Testis (tissue), 3 donors: ENCODE measurements around the gene RAD21L1. TPM values are rescaled to one million over a fixed set of nuclear protein-coding genes. Genes with fewer than 3 reads are reported as not detected.

Experiments used
- DNase-seq: peaks from one replicate; pipeline ENCODE4 v3.0.0-alpha.2; 2019
- H3K27ac ChIP-seq, 2 donors: fragments of 200-600 bp; sonication (generic); one replicate each; pipeline ENCODE4 v1.5.1; 2019
- H3K27me3 ChIP-seq: fragments of 200-600 bp; sonication (generic); one replicate; pipeline ENCODE4 v1.5.1; 2019
- H3K36me3 ChIP-seq: fragments of 200-600 bp; sonication (generic); one replicate; pipeline ENCODE4 v1.5.1; 2017; ENCODE audit warnings: low read depth; ENCODE audit errors: missing control alignments
- H3K4me1 ChIP-seq: fragments of 200-600 bp; sonication (generic); one replicate; pipeline ENCODE4 v1.5.1; 2019
- H3K4me3 ChIP-seq, 2 donors: fragments of 200-600 bp; sonication (generic); one replicate each; pipeline ENCODE4 v1.5.1; 2017 to 2019
- H3K9me3 ChIP-seq: fragments of 200-600 bp; sonication (generic); one replicate; pipeline ENCODE4 v1.5.1; 2017
- CTCF ChIP-seq, 3 experiments: fragments of 450-650 bp in 2 of 3; fragments of 200-600 bp in 1 of 3; sonication (generic) in 1 of 3; IDR thresholded peaks; one replicate each; pipeline ENCODE4 v1.5.1; 2016 to 2019; ENCODE audit warnings: antibody characterized with exemption in 3 of 3, mild to moderate bottlenecking in 2 of 3, moderate library complexity in 1 of 3
- POLR2A ChIP-seq: fragments of 450-650 bp; IDR thresholded peaks from one replicate; pipeline ENCODE4 v1.6.1; 2017; ENCODE audit warnings: antibody characterized with exemption, mild to moderate bottlenecking, moderate library complexity
- WGBS, 2 donors: methylation state at CpG; one replicate each; pipeline ENCODE4 v1.1.5; 2018; 5-methylcytosine and 5-hydroxymethylcytosine counted together
- intact Hi-C: fragments of 100-400 bp; cut with DNase I; formaldehyde crosslinking; loops from one replicate; pipeline ENCODE4 v1.15.1; 2023; ENCODE audit warnings: low total_unique reads
- polyA plus RNA-seq: library from polyadenylated mRNA; stranded (reverse); fragments of 350-450 nt; fragmentation: Illumina TruSeq; extraction: RNeasy Lipid Tissue Mini Kit (QIAGEN cat#74804); gene quantifications from one replicate; pipeline ENCODE4 v1.2.3, GENCODE V29; 2014; ENCODE audit warnings: low read depth, low replicate concordance; ENCODE audit not compliant: insufficient read depth
- total RNA-seq, 2 donors: library from RNA; depleted of rRNA; stranded (reverse); fragments of >200 nt; gene quantifications; one replicate each; pipeline ENCODE4 v1.2.3, GENCODE V29; 2016

Gene RAD21L1
- total and polyA plus RNA-seq, 3 donors from 2014 or later, result 7.5 to 13.7 (median 12.1) TPM

DNA sequence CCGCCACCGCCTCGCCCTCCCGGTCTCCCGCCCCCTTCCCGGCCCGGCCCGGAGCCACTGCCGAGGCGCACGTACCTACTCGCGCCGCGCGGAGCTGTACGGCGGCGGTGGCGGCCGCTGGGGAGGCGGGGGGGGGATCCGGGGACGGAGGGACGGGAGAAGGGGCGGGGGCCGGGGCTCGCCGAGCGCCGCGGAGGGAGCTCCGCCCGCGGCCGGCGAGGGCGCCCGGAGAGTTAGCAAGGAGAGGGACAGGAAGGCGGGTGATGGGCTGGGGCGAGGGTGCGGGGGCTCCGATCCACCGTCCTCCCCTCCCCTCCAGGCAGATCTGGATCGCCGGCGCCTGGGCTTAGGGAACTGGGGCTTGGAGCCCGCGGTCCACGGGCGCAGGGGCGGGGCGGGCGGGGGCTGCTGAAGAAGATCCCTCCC is 40.5 kb upstream of the RAD21L1 start:
- TF ChIP-seq POLR2A (no peak), CTCF (IDR thresholded peaks at IDR 0.05) (no peak)
- WGBS, 2 donors, result 0% methylated on average over 37 of the region's 54 CpGs; no CpG with 5 or more reads in 1 of the 2 donors
- Histone ChIP-seq H3K9me3 (no peaks in the 10 kb centered on the region), H3K27ac (no peak overlapping the region), H3K4me1 (no peaks in the 10 kb centered on the region), H3K36me3 (no peaks in the 10 kb centered on the region), H3K4me3 (peak overlapping the region; percentile 32 to 53), H3K27me3 (no peaks in the 10 kb centered on the region)
- DNase-seq, result no peak
- intact Hi-C loops, result no loop called here

GRCh38 chr20:1185790-1186334 is 40.0 kb upstream of the RAD21L1 start:
- Histone ChIP-seq H3K27me3 (no peaks in the 10 kb centered on the region), H3K4me3 (peak overlapping the region; percentile 32 to 53), H3K27ac (no peak overlapping the region), H3K4me1 (no peaks in the 10 kb centered on the region), H3K9me3 (no peaks in the 10 kb centered on the region), H3K36me3 (no peaks in the 10 kb centered on the region)
- 9 to 11% methylated on average over 16 to 19 of the region's 20 CpGs for WGBS, 2 donors
- peak; percentile 52 for DNase-seq
- intact Hi-C loops, result no loop called here
- TF ChIP-seq CTCF (IDR thresholded peaks at IDR 0.05) (peak in 1 of 3 experiments; percentile 30), POLR2A (no peak)

DNA sequence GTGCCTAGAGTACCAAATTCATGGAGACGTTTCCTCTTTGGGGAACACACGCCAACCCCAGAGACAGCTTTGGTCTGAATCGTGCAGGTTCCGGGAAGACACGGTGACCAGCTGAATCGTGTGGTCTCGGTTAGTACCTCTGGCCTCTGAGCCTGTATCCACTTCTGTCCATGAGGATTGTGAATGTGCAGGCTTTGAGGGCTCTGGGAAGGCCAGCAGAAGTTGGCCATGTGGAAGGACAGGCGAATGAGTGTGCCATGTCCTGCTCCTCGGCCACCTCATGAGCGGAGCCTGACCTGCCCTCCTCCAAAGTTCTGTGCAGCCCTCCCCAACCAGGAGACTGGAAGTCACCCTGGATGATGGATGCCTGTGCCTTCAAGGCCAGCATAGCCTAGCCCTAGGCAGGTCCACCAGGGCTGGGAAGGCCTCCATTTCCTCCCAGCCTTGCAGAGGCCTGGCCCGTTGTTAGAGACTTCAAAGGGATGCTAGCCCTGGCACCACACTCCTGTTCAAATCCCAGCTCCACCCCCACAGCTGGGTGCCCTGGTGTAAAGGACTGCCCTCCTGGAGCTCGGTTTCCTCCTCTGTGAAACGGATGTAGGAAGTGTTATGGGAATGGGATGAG is 39.4 kb upstream of the RAD21L1 start:
- Histone ChIP-seq H3K9me3 (no peaks in the 10 kb centered on the region), H3K4me1 (no peaks in the 10 kb centered on the region), H3K27ac (no peak overlapping the region), H3K27me3 (no peaks in the 10 kb centered on the region), H3K36me3 (no peaks in the 10 kb centered on the region), H3K4me3 (no peak overlapping the region)
- 53 to 70% methylated on average over 10 to 13 of the region's 13 CpGs for WGBS, 2 donors
- TF ChIP-seq CTCF (IDR thresholded peaks at IDR 0.05) (no peak), POLR2A (no peak)
- intact Hi-C loops, result no loop called here
- no peak for DNase-seq

- intact Hi-C loops, result no loop called here
- H3K27ac ChIP-seq, result no peak overlapping the region
- no peaks in the 10 kb centered on the region for H3K36me3 ChIP-seq
- H3K4me3 ChIP-seq, result no peak overlapping the region
- DNase-seq, result no peak
- H3K4me1 ChIP-seq, result no peaks in the 10 kb centered on the region
- H3K27me3 ChIP-seq, result no peaks in the 10 kb centered on the region
- TF ChIP-seq CTCF (IDR thresholded peaks at IDR 0.05), result no peak
- no peak for TF ChIP-seq POLR2A
- H3K9me3 ChIP-seq, result no peaks in the 10 kb centered on the region
- WGBS, 2 donors, result 66 to 80% methylated on average over 4 of the region's 4 CpGs
Observed at GRCh38 chr20:1187605-1188171, 38.2 kb upstream of the RAD21L1 start.
